ENCODE measurements around the gene NXNL1. TPM values are rescaled to one million over a fixed set of nuclear protein-coding genes. Genes with fewer than 3 reads are reported as not detected.
A peak's percentile ranks its signal among the peaks of the same experiment; 100 is the strongest.

The NXNL1 gene
- total and polyA plus RNA-seq, 2 experiments from 2014 or later, result not detected

DNA sequence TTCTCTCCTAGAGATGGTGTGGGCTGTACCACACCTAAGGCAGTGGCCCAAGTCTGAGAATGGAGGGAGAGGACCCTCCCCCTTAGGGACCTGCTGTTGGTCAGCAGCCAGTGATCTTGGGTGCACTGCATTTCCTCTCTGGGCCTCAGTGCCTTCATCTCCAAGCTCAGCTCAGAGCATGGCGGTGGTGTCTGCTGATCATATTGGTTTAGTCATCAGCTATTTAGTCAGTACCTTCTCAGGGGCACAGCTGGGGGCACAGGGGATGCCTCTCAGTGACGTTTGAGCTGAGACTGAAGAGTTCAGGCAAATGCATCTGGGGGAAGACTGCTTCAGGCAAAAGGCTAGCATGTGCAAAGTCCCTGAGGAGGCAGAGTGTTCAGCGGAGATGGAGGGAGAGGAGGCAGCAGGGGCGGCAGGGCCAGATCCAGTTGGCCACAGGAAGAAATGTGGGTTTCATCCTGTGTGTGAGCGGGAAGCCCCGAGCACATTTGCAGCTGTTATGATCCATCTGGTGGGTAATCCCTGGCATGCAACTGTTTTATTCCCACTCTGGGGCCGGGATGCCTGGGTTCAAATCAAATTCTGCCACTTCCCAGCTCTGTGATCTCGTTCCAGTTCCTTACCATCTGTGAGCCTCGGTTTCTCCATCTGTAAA, 35.0 kb upstream of the NXNL1 start:
- Histone ChIP-seq H4K20me1 (ENCODE audit: insufficient read depth) (no peaks in the 10 kb centered on the region), H3K9ac (no peak overlapping the region), H3K27me3 (replicated peaks; ENCODE audit: insufficient read depth) (no peaks in the 10 kb centered on the region), H2AFZ (no peak overlapping the region), H3K4me1 (ENCODE audit: insufficient read depth) (peaks cover 25% of the 10 kb centered on the region), H3K4me3 (no peak overlapping the region), H3K36me3 (ENCODE audit: low read depth) (no peaks in the 10 kb centered on the region; the same call in 1 of the 2 replicates), H3K4me2 (ENCODE audit: unreplicated experiment) (no peak overlapping the region), H3K9me2 (ENCODE audit: insufficient read depth) (no peaks in the 10 kb centered on the region), H3K79me2 (ENCODE audit: insufficient read depth) (peaks cover 30% of the 10 kb centered on the region; the same call in 1 of the 2 replicates), H3K9me3 (ENCODE audit: low read depth) (no peaks in the 10 kb centered on the region), H3F3A (ENCODE audit: insufficient read depth) (peaks cover 29% of the 10 kb centered on the region), H3K27ac (no peak overlapping the region)
- in situ Hi-C loops (cut with MboI), result no loop called here
- 45 to 48% methylated on average over 9 of the region's 9 CpGs for WGBS, 2 experiments (ENCODE audit: low coverage in 1 of 2, low lambda C conversion rate in 2 of 2, missing lambda C conversion rate in 2 of 2)
- no peak for TF ChIP-seq EZH2 (IDR thresholded peaks at IDR 0.05; ENCODE audit: insufficient read depth, poor library complexity, severe bottlenecking)
- no peak for TF ChIP-seq EZH2phosphoT487 (IDR thresholded peaks at IDR 0.05; ENCODE audit: insufficient read depth, low read depth)
- DNase-seq, result no peak

DNA sequence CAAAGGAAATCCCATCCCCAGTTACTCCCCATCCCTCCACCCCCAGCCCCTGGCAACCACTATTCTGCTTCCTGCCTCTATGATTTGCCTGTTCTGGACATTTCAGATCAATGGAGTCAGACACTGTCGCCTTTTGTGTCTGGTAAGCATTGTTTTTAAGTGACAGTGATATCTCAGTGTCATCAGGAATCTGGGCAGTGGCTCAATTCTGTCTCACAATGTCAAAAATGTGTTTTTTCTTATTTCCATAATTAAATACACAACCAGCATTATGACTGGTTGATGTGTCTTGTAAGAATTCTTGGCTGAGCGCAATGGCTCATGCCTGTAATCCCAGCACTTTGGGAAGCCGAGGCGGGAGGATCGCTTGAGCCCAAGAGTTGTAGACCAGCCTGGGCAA, 30.6 kb upstream of the NXNL1 start:
- Histone ChIP-seq H4K20me1 (ENCODE audit: insufficient read depth) (no peaks in the 10 kb centered on the region), H3K9me3 (ENCODE audit: low read depth) (no peaks in the 10 kb centered on the region), H3F3A (ENCODE audit: insufficient read depth) (peaks cover 33% of the 10 kb centered on the region), H3K4me3 (no peak overlapping the region), H2AFZ (no peak overlapping the region), H3K36me3 (ENCODE audit: low read depth) (no peaks in the 10 kb centered on the region), H3K79me2 (ENCODE audit: insufficient read depth) (no peaks in the 10 kb centered on the region), H3K27me3 (replicated peaks; ENCODE audit: insufficient read depth) (no peaks in the 10 kb centered on the region), H3K4me1 (ENCODE audit: insufficient read depth) (peaks cover 18% of the 10 kb centered on the region), H3K9me2 (ENCODE audit: insufficient read depth) (no peaks in the 10 kb centered on the region), H3K9ac (0 out of 2 replicates have a peak overlapping the region, but pooled peaks have one; percentile 1), H3K27ac (peak overlapping the region; percentile 58), H3K4me2 (ENCODE audit: unreplicated experiment) (peak overlapping the region; percentile 10)
- DNase-seq, result peak; percentile 67
- WGBS, 2 experiments (ENCODE audit: low coverage in 1 of 2, low lambda C conversion rate in 2 of 2, missing lambda C conversion rate in 2 of 2), result 10 to 14% methylated on average over 5 of the region's 5 CpGs
- in situ Hi-C loops (cut with MboI), result no loop called here
- TF ChIP-seq EZH2phosphoT487 (IDR thresholded peaks at IDR 0.05; ENCODE audit: insufficient read depth, low read depth) (no peak), EZH2 (IDR thresholded peaks at IDR 0.05; ENCODE audit: insufficient read depth, poor library complexity, severe bottlenecking) (no peak)

DNA sequence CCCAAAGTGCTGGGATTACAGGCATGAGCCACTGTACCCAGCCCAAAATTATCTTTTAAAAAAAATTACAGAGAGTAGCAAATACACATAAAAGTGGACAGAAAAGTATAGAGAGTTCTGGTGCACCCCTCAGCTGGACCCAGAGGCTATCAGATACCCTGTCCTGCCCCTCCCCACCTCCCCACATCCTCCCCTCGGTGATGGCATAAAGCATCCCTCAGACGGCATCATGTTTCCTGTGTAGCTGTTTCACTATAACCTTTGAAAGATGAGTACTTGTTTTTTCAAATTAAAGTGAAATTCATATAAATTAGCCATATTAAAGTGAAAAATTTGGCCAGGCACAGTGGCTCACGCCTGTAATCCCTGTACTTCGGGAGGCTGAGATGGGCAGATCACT, 29.7 kb upstream of the NXNL1 start:
- in situ Hi-C loops (cut with MboI), result no loop called here
- TF ChIP-seq EZH2 (IDR thresholded peaks at IDR 0.05; ENCODE audit: insufficient read depth, poor library complexity, severe bottlenecking) (no peak), EZH2phosphoT487 (IDR thresholded peaks at IDR 0.05; ENCODE audit: insufficient read depth, low read depth) (no peak)
- Histone ChIP-seq H3K36me3 (ENCODE audit: low read depth) (no peaks in the 10 kb centered on the region), H3K4me2 (ENCODE audit: unreplicated experiment) (peak overlapping the region; percentile 10), H3K9me2 (ENCODE audit: insufficient read depth) (no peaks in the 10 kb centered on the region), H3K27me3 (replicated peaks; ENCODE audit: insufficient read depth) (no peaks in the 10 kb centered on the region), H3K79me2 (ENCODE audit: insufficient read depth) (0 out of 2 replicates have a peak, but pooled peaks cover 5% of the 10 kb centered on the region), H3K9me3 (ENCODE audit: low read depth) (no peaks in the 10 kb centered on the region), H2AFZ (no peak overlapping the region), H3K9ac (no peak overlapping the region), H3K4me3 (no peak overlapping the region), H3K27ac (peak overlapping the region; percentile 30), H3F3A (ENCODE audit: insufficient read depth) (peaks cover 25% of the 10 kb centered on the region), H3K4me1 (ENCODE audit: insufficient read depth) (peaks cover 18% of the 10 kb centered on the region), H4K20me1 (ENCODE audit: insufficient read depth) (no peaks in the 10 kb centered on the region)
- no peak for DNase-seq
- WGBS, 2 experiments (ENCODE audit: low coverage in 1 of 2, low lambda C conversion rate in 2 of 2, missing lambda C conversion rate in 2 of 2), result 35% methylated on average over 4 of the region's 4 CpGs

DNA sequence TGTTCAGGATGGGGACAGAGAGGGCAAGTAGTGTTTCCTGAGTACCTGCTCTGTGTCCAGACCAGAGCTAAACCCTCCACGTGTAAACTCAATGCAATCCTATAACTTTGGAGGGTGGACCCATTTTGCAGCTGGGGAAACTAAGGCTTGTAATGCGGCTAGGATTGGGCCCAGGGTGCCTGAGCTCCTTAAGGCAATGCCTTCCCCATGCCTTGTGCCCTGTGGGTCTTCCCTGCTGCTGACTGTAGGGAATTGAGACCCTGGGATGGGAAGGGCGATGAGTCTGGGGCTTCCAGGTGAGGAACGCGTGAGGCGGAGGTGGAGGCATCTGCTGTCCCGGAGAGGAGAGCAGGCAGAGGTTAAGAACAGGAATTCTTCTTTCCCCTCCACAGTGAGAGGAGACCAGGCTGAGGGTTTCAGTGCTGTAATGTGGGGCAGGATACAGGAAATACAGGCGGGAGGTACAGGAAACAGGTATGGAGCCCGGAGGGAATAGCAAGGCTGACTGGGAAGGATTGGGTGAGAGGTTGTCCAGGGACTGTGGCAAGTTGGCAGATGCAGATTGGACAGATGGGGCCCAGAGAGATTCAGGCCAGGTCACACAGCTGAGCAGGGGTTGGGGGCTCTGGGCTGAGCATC, 28.8 kb upstream of the NXNL1 start:
- Histone ChIP-seq H3K27me3 (replicated peaks; ENCODE audit: insufficient read depth) (no peaks in the 10 kb centered on the region), H2AFZ (no peak overlapping the region), H3K9ac (no peak overlapping the region), H3K79me2 (ENCODE audit: insufficient read depth) (0 out of 2 replicates have a peak, but pooled peaks cover 7% of the 10 kb centered on the region), H3F3A (ENCODE audit: insufficient read depth) (peaks cover 24% of the 10 kb centered on the region), H3K4me3 (no peak overlapping the region), H3K36me3 (ENCODE audit: low read depth) (no peaks in the 10 kb centered on the region), H3K4me1 (ENCODE audit: insufficient read depth) (peaks cover 18% of the 10 kb centered on the region), H3K4me2 (ENCODE audit: unreplicated experiment) (no peak overlapping the region), H3K27ac (no peak overlapping the region), H3K9me3 (ENCODE audit: low read depth) (no peaks in the 10 kb centered on the region), H4K20me1 (ENCODE audit: insufficient read depth) (no peaks in the 10 kb centered on the region), H3K9me2 (ENCODE audit: insufficient read depth) (no peaks in the 10 kb centered on the region)
- DNase-seq, result no peak
- WGBS, 2 experiments (ENCODE audit: low coverage in 1 of 2, low lambda C conversion rate in 2 of 2, missing lambda C conversion rate in 2 of 2), result 98% methylated on average over 9 of the region's 9 CpGs
- in situ Hi-C loops (cut with MboI), result no loop called here
- TF ChIP-seq EZH2phosphoT487 (IDR thresholded peaks at IDR 0.05; ENCODE audit: insufficient read depth, low read depth) (no peak), EZH2 (IDR thresholded peaks at IDR 0.05; ENCODE audit: insufficient read depth, poor library complexity, severe bottlenecking) (no peak)

Data from GM23248 (cell line).